H1 (cell line): ENCODE data around the gene H2AZ2. TPM values are rescaled to one million over a fixed set of nuclear protein-coding genes. Genes with fewer than 3 reads are reported as not detected.

Experiments used
- NANOG ChIP-seq: IDR thresholded peaks from 2 replicates; pipeline ENCODE4 v1.6.1; 2011; ENCODE audit warnings: low read length, low read depth, mild to moderate bottlenecking, inconsistent platforms; ENCODE audit not compliant: insufficient read depth, poor library complexity, severe bottlenecking
- polyA plus RNA-seq, 7 experiments: library from polyadenylated mRNA; depleted of rRNA in 3 of 7; stranded (reverse) in 5 of 7; unstranded in 2 of 7; fragments of >200 nt in 5 of 7; fragments of 200-250 nt in 2 of 7; gene quantifications; 1 replicate in 5 of 7; 2 replicates in 1 of 7; 4 replicates in 1 of 7; pipeline versions ENCODE4 v1.2.1 to v1.2.3, GENCODE V29; 2011 to 2013; ENCODE audit warnings: missing spikeins in 2 of 7, mixed read lengths in 2 of 7
- total RNA-seq: library from RNA; stranded (reverse); fragmentation: NEBNext Ultra II Directional; extraction: Animal tissue kit (Norgen Biotek cat#: 25700); gene quantifications from 2 replicates; pipeline ENCODE4 v1.2.1, GENCODE V29; 2021
- TF ChIP-seq, protein P1 (sequence below): fragments of 300-600 bp; sonication (generic); IDR thresholded peaks from 2 replicates; pipeline ENCODE4 v1.7.1; 2012; ENCODE audit warnings: low read length, moderate library complexity, mild to moderate bottlenecking, inconsistent platforms; ENCODE audit not compliant: insufficient replicate concordance

Gene H2AZ2
- total and polyA plus RNA-seq, 2 of the 8 experiments (the other 6 are each of a cell fraction or from before 2014, with no cell fraction given), result 168 to 187 TPM

DNA sequence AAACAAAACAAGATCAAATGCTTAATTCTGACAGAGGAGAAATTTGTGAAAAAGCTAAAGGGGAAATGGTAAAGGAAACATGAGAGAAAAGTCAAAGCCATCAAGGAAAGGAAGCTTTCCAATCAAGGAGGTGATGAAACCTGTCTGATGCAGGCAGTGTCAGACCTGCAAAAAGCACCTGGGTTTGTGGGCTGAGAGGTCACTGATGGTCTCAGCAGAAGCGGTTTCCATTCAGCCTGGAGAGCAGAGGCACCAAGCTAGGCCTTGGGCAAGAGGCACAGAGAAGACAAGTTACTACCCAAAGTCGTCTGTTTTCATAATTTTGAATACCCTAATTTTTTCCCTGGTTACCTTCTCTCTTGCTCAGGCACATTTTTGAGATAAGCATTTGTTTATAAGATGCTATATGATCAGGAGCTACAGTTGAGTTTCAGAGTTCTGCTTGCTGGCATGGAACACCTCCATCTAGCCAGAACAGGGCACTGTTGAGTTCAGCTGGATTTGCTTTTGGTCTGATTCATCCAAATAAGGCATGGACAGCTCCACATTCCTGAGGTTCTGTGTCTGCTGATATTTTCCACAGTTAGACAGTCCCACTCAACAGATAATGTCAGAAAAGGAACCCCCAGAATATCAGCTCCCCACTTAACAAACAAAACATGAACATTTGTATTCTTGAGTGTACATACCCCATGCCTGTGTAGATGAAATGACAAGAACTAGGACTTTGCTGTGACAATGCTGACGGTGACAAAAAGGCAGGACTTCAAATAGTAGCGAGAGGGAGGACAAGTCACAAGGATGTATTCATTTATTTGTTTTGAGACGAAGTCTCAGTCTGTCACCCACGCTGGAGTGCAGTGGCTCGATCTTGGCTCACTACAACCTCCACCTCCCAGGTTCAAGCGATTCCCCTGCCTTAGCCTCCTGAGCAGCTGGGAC is 56.3 kb downstream of the H2AZ2 start (continued):
- TF ChIP-seq, protein P1, sequence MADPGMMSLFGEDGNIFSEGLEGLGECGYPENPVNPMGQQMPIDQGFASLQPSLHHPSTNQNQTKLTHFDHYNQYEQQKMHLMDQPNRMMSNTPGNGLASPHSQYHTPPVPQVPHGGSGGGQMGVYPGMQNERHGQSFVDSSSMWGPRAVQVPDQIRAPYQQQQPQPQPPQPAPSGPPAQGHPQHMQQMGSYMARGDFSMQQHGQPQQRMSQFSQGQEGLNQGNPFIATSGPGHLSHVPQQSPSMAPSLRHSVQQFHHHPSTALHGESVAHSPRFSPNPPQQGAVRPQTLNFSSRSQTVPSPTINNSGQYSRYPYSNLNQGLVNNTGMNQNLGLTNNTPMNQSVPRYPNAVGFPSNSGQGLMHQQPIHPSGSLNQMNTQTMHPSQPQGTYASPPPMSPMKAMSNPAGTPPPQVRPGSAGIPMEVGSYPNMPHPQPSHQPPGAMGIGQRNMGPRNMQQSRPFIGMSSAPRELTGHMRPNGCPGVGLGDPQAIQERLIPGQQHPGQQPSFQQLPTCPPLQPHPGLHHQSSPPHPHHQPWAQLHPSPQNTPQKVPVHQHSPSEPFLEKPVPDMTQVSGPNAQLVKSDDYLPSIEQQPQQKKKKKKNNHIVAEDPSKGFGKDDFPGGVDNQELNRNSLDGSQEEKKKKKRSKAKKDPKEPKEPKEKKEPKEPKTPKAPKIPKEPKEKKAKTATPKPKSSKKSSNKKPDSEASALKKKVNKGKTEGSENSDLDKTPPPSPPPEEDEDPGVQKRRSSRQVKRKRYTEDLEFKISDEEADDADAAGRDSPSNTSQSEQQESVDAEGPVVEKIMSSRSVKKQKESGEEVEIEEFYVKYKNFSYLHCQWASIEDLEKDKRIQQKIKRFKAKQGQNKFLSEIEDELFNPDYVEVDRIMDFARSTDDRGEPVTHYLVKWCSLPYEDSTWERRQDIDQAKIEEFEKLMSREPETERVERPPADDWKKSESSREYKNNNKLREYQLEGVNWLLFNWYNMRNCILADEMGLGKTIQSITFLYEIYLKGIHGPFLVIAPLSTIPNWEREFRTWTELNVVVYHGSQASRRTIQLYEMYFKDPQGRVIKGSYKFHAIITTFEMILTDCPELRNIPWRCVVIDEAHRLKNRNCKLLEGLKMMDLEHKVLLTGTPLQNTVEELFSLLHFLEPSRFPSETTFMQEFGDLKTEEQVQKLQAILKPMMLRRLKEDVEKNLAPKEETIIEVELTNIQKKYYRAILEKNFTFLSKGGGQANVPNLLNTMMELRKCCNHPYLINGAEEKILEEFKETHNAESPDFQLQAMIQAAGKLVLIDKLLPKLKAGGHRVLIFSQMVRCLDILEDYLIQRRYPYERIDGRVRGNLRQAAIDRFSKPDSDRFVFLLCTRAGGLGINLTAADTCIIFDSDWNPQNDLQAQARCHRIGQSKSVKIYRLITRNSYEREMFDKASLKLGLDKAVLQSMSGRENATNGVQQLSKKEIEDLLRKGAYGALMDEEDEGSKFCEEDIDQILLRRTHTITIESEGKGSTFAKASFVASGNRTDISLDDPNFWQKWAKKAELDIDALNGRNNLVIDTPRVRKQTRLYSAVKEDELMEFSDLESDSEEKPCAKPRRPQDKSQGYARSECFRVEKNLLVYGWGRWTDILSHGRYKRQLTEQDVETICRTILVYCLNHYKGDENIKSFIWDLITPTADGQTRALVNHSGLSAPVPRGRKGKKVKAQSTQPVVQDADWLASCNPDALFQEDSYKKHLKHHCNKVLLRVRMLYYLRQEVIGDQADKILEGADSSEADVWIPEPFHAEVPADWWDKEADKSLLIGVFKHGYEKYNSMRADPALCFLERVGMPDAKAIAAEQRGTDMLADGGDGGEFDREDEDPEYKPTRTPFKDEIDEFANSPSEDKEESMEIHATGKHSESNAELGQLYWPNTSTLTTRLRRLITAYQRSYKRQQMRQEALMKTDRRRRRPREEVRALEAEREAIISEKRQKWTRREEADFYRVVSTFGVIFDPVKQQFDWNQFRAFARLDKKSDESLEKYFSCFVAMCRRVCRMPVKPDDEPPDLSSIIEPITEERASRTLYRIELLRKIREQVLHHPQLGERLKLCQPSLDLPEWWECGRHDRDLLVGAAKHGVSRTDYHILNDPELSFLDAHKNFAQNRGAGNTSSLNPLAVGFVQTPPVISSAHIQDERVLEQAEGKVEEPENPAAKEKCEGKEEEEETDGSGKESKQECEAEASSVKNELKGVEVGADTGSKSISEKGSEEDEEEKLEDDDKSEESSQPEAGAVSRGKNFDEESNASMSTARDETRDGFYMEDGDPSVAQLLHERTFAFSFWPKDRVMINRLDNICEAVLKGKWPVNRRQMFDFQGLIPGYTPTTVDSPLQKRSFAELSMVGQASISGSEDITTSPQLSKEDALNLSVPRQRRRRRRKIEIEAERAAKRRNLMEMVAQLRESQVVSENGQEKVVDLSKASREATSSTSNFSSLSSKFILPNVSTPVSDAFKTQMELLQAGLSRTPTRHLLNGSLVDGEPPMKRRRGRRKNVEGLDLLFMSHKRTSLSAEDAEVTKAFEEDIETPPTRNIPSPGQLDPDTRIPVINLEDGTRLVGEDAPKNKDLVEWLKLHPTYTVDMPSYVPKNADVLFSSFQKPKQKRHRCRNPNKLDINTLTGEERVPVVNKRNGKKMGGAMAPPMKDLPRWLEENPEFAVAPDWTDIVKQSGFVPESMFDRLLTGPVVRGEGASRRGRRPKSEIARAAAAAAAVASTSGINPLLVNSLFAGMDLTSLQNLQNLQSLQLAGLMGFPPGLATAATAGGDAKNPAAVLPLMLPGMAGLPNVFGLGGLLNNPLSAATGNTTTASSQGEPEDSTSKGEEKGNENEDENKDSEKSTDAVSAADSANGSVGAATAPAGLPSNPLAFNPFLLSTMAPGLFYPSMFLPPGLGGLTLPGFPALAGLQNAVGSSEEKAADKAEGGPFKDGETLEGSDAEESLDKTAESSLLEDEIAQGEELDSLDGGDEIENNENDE, result no peak
- no peak for TF ChIP-seq NANOG
- TF ChIP-seq, all 59 proteins: peak for 0
